Central memory CD8-positive, alpha-beta T cell (primary cell): ENCODE measurements around the gene GAB1.

Experiments used
- ATAC-seq: fragments of 150-1000 bp; cut with Tn5 transposase; replicated peaks from 2 replicates; pipeline ENCODE4 v1.10.0; 2022; ENCODE audit warnings: mild to moderate bottlenecking, moderate FRiP score, moderate number of reproducible peaks; ENCODE audit not compliant: poor library complexity, severe bottlenecking; ENCODE audit errors: extremely low read depth
- DNase-seq, 2 donors: peaks; one replicate each; pipeline ENCODE4 v3.0.0; 2021; ENCODE audit warnings: low spot score in 2 of 2
- H3K27ac Mint-ChIP-seq: one replicate; pipeline ENCODE4 v1.8.0; 2022; ENCODE audit warnings: low read depth, mild to moderate bottlenecking, moderate library complexity, mixed read lengths
- H3K27me3 Mint-ChIP-seq: one replicate; pipeline ENCODE4 v1.8.0; 2022; ENCODE audit warnings: mixed read lengths
- H3K36me3 Mint-ChIP-seq: one replicate; pipeline ENCODE4 v1.8.0; 2022; ENCODE audit warnings: mild to moderate bottlenecking, moderate library complexity, mixed read lengths; ENCODE audit not compliant: insufficient read depth
- H3K4me1 Mint-ChIP-seq: one replicate; pipeline ENCODE4 v1.8.0; 2022; ENCODE audit warnings: mixed read lengths
- H3K4me3 Mint-ChIP-seq: one replicate; pipeline ENCODE4 v1.8.0; 2022; ENCODE audit warnings: mild to moderate bottlenecking, moderate library complexity, mixed read lengths
- H3K9me3 Mint-ChIP-seq: one replicate; pipeline ENCODE4 v1.8.0; 2022; ENCODE audit warnings: mixed read lengths

GAB1 gene

GRCh38 chr4:143372093-143372915 is 35.6 kb downstream of the GAB1 start:
- no peaks in the 10 kb centered on the region for H3K9me3 Mint-ChIP-seq
- no peak overlapping the region for H3K27ac Mint-ChIP-seq
- ATAC-seq = no peak
- H3K27me3 Mint-ChIP-seq = peaks cover 37% of the 10 kb centered on the region
- DNase-seq = no peak
- H3K36me3 Mint-ChIP-seq = no peaks in the 10 kb centered on the region
- H3K4me1 Mint-ChIP-seq = no peaks in the 10 kb centered on the region
- H3K4me3 Mint-ChIP-seq = no peak overlapping the region

- Mint-ChIP-seq H3K27me3 (peaks cover 37% of the 10 kb centered on the region), H3K4me3 (no peak overlapping the region), H3K9me3 (no peaks in the 10 kb centered on the region)
Measured at GRCh38 chr4:143374255-143374654, 37.6 kb downstream of the GAB1 start.

GRCh38 chr4:143374771-143375170 is 38.1 kb downstream of the GAB1 start:
- ATAC-seq = no peak
- Mint-ChIP-seq H3K4me1 (no peaks in the 10 kb centered on the region), H3K4me3 (no peak overlapping the region), H3K27me3 (peaks cover 34% of the 10 kb centered on the region), H3K27ac (no peak overlapping the region), H3K9me3 (no peaks in the 10 kb centered on the region), H3K36me3 (no peaks in the 10 kb centered on the region)
- no peak for DNase-seq

More at GRCh38 chr4:143374255-143374654, 37.6 kb downstream of the GAB1 start:
- no peak for ATAC-seq
- Mint-ChIP-seq H3K27ac (no peak overlapping the region), H3K36me3 (no peaks in the 10 kb centered on the region), H3K4me1 (no peaks in the 10 kb centered on the region)
- DNase-seq = no peak

- Mint-ChIP-seq H3K27me3 (peaks cover 28% of the 10 kb centered on the region), H3K27ac (no peak overlapping the region), H3K4me3 (no peak overlapping the region), H3K9me3 (no peaks in the 10 kb centered on the region), H3K4me1 (no peaks in the 10 kb centered on the region), H3K36me3 (no peaks in the 10 kb centered on the region)
- no peak for DNase-seq
- no peak for ATAC-seq
Measured at GRCh38 chr4:143375326-143376073, 38.8 kb downstream of the GAB1 start.

GRCh38 chr4:143377611-143378099 is 41.0 kb downstream of the GAB1 start:
- DNase-seq = no peak
- Mint-ChIP-seq H3K4me1 (no peaks in the 10 kb centered on the region), H3K36me3 (no peaks in the 10 kb centered on the region), H3K27ac (no peak overlapping the region), H3K9me3 (no peaks in the 10 kb centered on the region), H3K4me3 (no peak overlapping the region), H3K27me3 (peaks cover 18% of the 10 kb centered on the region)
- no peak for ATAC-seq

- Mint-ChIP-seq H3K27ac (no peak overlapping the region), H3K9me3 (no peaks in the 10 kb centered on the region), H3K4me3 (no peak overlapping the region)
Measured at GRCh38 chr4:143380629-143381028, 44.0 kb downstream of the GAB1 start.

GRCh38 chr4:143381189-143382118 is 44.8 kb downstream of the GAB1 start:
- Mint-ChIP-seq H3K27me3 (no peaks in the 10 kb centered on the region), H3K4me1 (no peaks in the 10 kb centered on the region), H3K9me3 (no peaks in the 10 kb centered on the region), H3K36me3 (no peaks in the 10 kb centered on the region), H3K4me3 (no peak overlapping the region), H3K27ac (no peak overlapping the region)
- no peak for ATAC-seq
- no peak for DNase-seq

More at GRCh38 chr4:143380629-143381028, 44.0 kb downstream of the GAB1 start:
- H3K4me1 Mint-ChIP-seq = no peaks in the 10 kb centered on the region
- H3K27me3 Mint-ChIP-seq = no peaks in the 10 kb centered on the region
- H3K36me3 Mint-ChIP-seq = no peaks in the 10 kb centered on the region
- ATAC-seq (no peak), DNase-seq (no peak)

GRCh38 chr4:143382596-143382995 is 45.9 kb downstream of the GAB1 start:
- Mint-ChIP-seq H3K27me3 (peaks cover 5% of the 10 kb centered on the region), H3K4me3 (no peak overlapping the region), H3K9me3 (no peaks in the 10 kb centered on the region), H3K4me1 (no peaks in the 10 kb centered on the region), H3K36me3 (no peaks in the 10 kb centered on the region), H3K27ac (no peak overlapping the region)
- no peak for ATAC-seq
- DNase-seq = no peak

- Mint-ChIP-seq H3K4me1 (no peaks in the 10 kb centered on the region), H3K9me3 (no peaks in the 10 kb centered on the region), H3K4me3 (no peak overlapping the region), H3K27me3 (peaks cover 10% of the 10 kb centered on the region), H3K36me3 (no peaks in the 10 kb centered on the region), H3K27ac (no peak overlapping the region)
- DNase-seq (no peak), ATAC-seq (no peak)
Measured at GRCh38 chr4:143383005-143383574, 46.4 kb downstream of the GAB1 start.

- Mint-ChIP-seq H3K4me1 (no peaks in the 10 kb centered on the region), H3K27ac (no peak overlapping the region), H3K9me3 (no peaks in the 10 kb centered on the region), H3K27me3 (peaks cover 24% of the 10 kb centered on the region), H3K36me3 (no peaks in the 10 kb centered on the region), H3K4me3 (no peak overlapping the region)
- ATAC-seq = no peak
- no peak for DNase-seq
Measured at GRCh38 chr4:143384381-143384994, 47.8 kb downstream of the GAB1 start.

- Mint-ChIP-seq H3K9me3 (no peaks in the 10 kb centered on the region), H3K4me3 (no peak overlapping the region), H3K4me1 (no peaks in the 10 kb centered on the region), H3K27me3 (peaks cover 38% of the 10 kb centered on the region), H3K36me3 (no peaks in the 10 kb centered on the region), H3K27ac (no peak overlapping the region)
- ATAC-seq (no peak), DNase-seq (no peak)
Measured at GRCh38 chr4:143386812-143387211, 50.1 kb downstream of the GAB1 start.
